ENCODE data around the gene PASK. TPM values are rescaled to one million over a fixed set of nuclear protein-coding genes. Genes with fewer than 3 reads are reported as not detected.
"Not testable (repeated sequence)": the region's sequence is repeated elsewhere in the genome, so short reads cannot be mapped to it uniquely, and the experiment has no call there.

PASK gene
- total RNA-seq, 1 donor from 2014 or later = 20.3 TPM

- H3K36me3 Mint-ChIP-seq = peaks cover 2% of the 10 kb centered on the region
- TF ChIP-seq EZH2phosphoT487 (IDR thresholded peaks at IDR 0.05) (no peak), EZH2 (IDR thresholded peaks at IDR 0.05) (no peak), CTCF (IDR thresholded peaks at IDR 0.05) (no peak)
- Histone ChIP-seq H3F3A (ENCODE audit: low read depth) (peaks cover 16% of the 10 kb centered on the region), H4K20me1 (ENCODE audit: low read depth) (peaks cover 9% of the 10 kb centered on the region), H3K27ac (no peak overlapping the region), H3K9ac (no peak overlapping the region), H3K4me1 (peaks cover 15% of the 10 kb centered on the region), H3K79me2 (ENCODE audit: low read depth) (peaks cover 14% of the 10 kb centered on the region), H2AFZ (replicated peaks) (no peak overlapping the region), H3K4me2 (no peak overlapping the region), H3K9me3 (ENCODE audit: low read depth) (no peaks in the 10 kb centered on the region), H3K27me3 (no peaks in the 10 kb centered on the region), H3K36me3 (no peaks in the 10 kb centered on the region), H3K4me3 (no peak overlapping the region)
- no peaks in the 10 kb centered on the region for H3K9me3 Mint-ChIP-seq
- H3K4me3 Mint-ChIP-seq = no peak overlapping the region
- H3K27me3 Mint-ChIP-seq (ENCODE audit: insufficient read depth, low read depth) = peaks cover 3% of the 10 kb centered on the region
- peaks cover 11% of the 10 kb centered on the region for H3K4me1 Mint-ChIP-seq
- DNase-seq (ENCODE audit: low spot score) = no peak
- H3K27ac Mint-ChIP-seq = no peak overlapping the region
Measured at GRCh38 chr2:241105641-241106040, 43.6 kb downstream of the PASK start.

- not testable (repeated sequence) for H3K27ac ChIP-seq; H3K9me3 Mint-ChIP-seq; H3K27me3 ChIP-seq; H3K36me3 ChIP-seq; H3K27me3 Mint-ChIP-seq (ENCODE audit: insufficient read depth, low read depth); H4K20me1 ChIP-seq (ENCODE audit: low read depth); H2AFZ ChIP-seq (replicated peaks); DNase-seq (ENCODE audit: low spot score); H3K36me3 Mint-ChIP-seq; H3K4me3 Mint-ChIP-seq; H3K9ac ChIP-seq; H3K9me3 ChIP-seq (ENCODE audit: low read depth); H3K27ac Mint-ChIP-seq; H3K4me3 ChIP-seq; H3K4me2 ChIP-seq
- H3F3A ChIP-seq (ENCODE audit: low read depth) = peaks cover 16% of the 10 kb centered on the region
- H3K79me2 ChIP-seq (ENCODE audit: low read depth) = peaks cover 25% of the 10 kb centered on the region
- peaks cover 15% of the 10 kb centered on the region for H3K4me1 ChIP-seq
- H3K4me1 Mint-ChIP-seq = peaks cover 11% of the 10 kb centered on the region
Measured at GRCh38 chr2:241104611-241105010, 44.7 kb downstream of the PASK start.

GRCh38 chr2:241103176-241103595, 46.1 kb downstream of the PASK start:
- H3K9me3 Mint-ChIP-seq = no peaks in the 10 kb centered on the region
- peaks cover 15% of the 10 kb centered on the region for H3K4me1 ChIP-seq
- peak overlapping the region; percentile 99 for H3K4me3 Mint-ChIP-seq
- TF ChIP-seq EZH2 (IDR thresholded peaks at IDR 0.05) = no peak
- TF ChIP-seq EZH2phosphoT487 (IDR thresholded peaks at IDR 0.05) = no peak
- no peak for TF ChIP-seq CTCF (IDR thresholded peaks at IDR 0.05)
- H3K36me3 Mint-ChIP-seq = no peaks in the 10 kb centered on the region
- H3K27ac Mint-ChIP-seq = peak overlapping the region; percentile 96
- DNase-seq (ENCODE audit: low spot score) = peak; percentile 61
- no peaks in the 10 kb centered on the region for H3K27me3 Mint-ChIP-seq (ENCODE audit: insufficient read depth, low read depth)
- no peaks in the 10 kb centered on the region for H3K36me3 ChIP-seq
- H3F3A ChIP-seq (ENCODE audit: low read depth) = peaks cover 16% of the 10 kb centered on the region
- H3K9ac ChIP-seq = peak overlapping the region; percentile 67
- H3K4me2 ChIP-seq = peak overlapping the region; percentile 99
- H3K4me1 Mint-ChIP-seq = peaks cover 11% of the 10 kb centered on the region
- no peaks in the 10 kb centered on the region for H3K9me3 ChIP-seq (ENCODE audit: low read depth)
- H3K27ac ChIP-seq = no peak overlapping the region
- H3K79me2 ChIP-seq (ENCODE audit: low read depth) = peaks cover 37% of the 10 kb centered on the region
- peaks cover 9% of the 10 kb centered on the region for H4K20me1 ChIP-seq (ENCODE audit: low read depth)
- H2AFZ ChIP-seq (replicated peaks) = no peak overlapping the region
- no peaks in the 10 kb centered on the region for H3K27me3 ChIP-seq
- H3K4me3 ChIP-seq = peak overlapping the region; percentile 77

- peaks cover 16% of the 10 kb centered on the region for H3F3A ChIP-seq (ENCODE audit: low read depth)
- DNase-seq (ENCODE audit: low spot score) = peak; percentile 94
- H2AFZ ChIP-seq (replicated peaks) = peak within 1 kb of the TSS; percentile 96
- H3K27ac ChIP-seq = peak within 1 kb of the TSS; percentile 40
- TF ChIP-seq EZH2phosphoT487 (IDR thresholded peaks at IDR 0.05) (no peak), CTCF (IDR thresholded peaks at IDR 0.05) (no peak), EZH2 (IDR thresholded peaks at IDR 0.05) (peak; percentile 48)
- no peaks in the 10 kb centered on the region for H3K9me3 ChIP-seq (ENCODE audit: low read depth)
- peaks cover 44% of the 10 kb centered on the region for H3K79me2 ChIP-seq (ENCODE audit: low read depth)
- peak within 1 kb of the TSS; percentile 96 for H3K27ac Mint-ChIP-seq
- H3K4me1 Mint-ChIP-seq = peaks cover 11% of the 10 kb centered on the region
- H3K9ac ChIP-seq = peak within 1 kb of the TSS; percentile 67
- peaks cover 9% of the 10 kb centered on the region for H4K20me1 ChIP-seq (ENCODE audit: low read depth)
- H3K27me3 Mint-ChIP-seq (ENCODE audit: insufficient read depth, low read depth) = no peaks in the 10 kb centered on the region
- H3K9me3 Mint-ChIP-seq = no peaks in the 10 kb centered on the region
- H3K4me2 ChIP-seq = peak within 1 kb of the TSS; percentile 99
- H3K36me3 ChIP-seq = no peaks in the 10 kb centered on the region
- H3K4me1 ChIP-seq = peaks cover 15% of the 10 kb centered on the region
- H3K4me3 Mint-ChIP-seq = peak within 1 kb of the TSS; percentile 99
- H3K36me3 Mint-ChIP-seq = peaks cover 3% of the 10 kb centered on the region
- H3K4me3 ChIP-seq = peak within 1 kb of the TSS; percentile 77
- no peaks in the 10 kb centered on the region for H3K27me3 ChIP-seq
Measured at GRCh38 chr2:241102239-241102803, 47.0 kb downstream of the PASK start, which contains the start of gene MTERF4. Gene MTERF4 (minus strand): TSS chr2:241102287. CDS start chr2:241102273, 14 bp downstream.

Data from neural progenitor cell (in vitro differentiated cells).